8988T (cell line): ENCODE results near the gene MRPL33.

ENCODE experiments used
- DNase-seq: peaks from one replicate; pipeline ENCODE4 v3.0.0; 2011

The MRPL33 gene

GRCh38 chr2:27779417-27780055 lies 8.0 kb downstream of the MRPL33 start:
- no peak for DNase-seq

GRCh38 chr2:27781496-27781895 lies 10.0 kb downstream of the MRPL33 start:
- DNase-seq: no peak

- no peak for DNase-seq
These were observed 11.2 kb downstream of the MRPL33 start for GRCh38 chr2:27782701-27783100.

- DNase-seq: no peak
These were observed 19.3 kb downstream of the MRPL33 start for GRCh38 chr2:27790796-27791195.

GRCh38 chr2:27792759-27793158 lies 21.2 kb downstream of the MRPL33 start:
- no peak for DNase-seq

GRCh38 chr2:27795093-27795834 lies 23.7 kb downstream of the MRPL33 start:
- no peak for DNase-seq

- DNase-seq: no peak
These were observed 24.4 kb downstream of the MRPL33 start for GRCh38 chr2:27795868-27796277.

GRCh38 chr2:27796791-27797765 lies 25.6 kb downstream of the MRPL33 start:
- no peak for DNase-seq

- no peak for DNase-seq
These were observed 26.3 kb downstream of the MRPL33 start for GRCh38 chr2:27797841-27798240.

- DNase-seq: no peak
These were observed 27.0 kb downstream of the MRPL33 start for GRCh38 chr2:27798486-27798885.

GRCh38 chr2:27798948-27799645 lies 27.6 kb downstream of the MRPL33 start:
- DNase-seq: peak; percentile 51

- DNase-seq: no peak
These were observed 28.1 kb downstream of the MRPL33 start for GRCh38 chr2:27799646-27800010.

- no peak for DNase-seq
These were observed 29.3 kb downstream of the MRPL33 start for GRCh38 chr2:27800856-27801255.

- no peak for DNase-seq
These were observed 31.0 kb downstream of the MRPL33 start for GRCh38 chr2:27802547-27802946.

GRCh38 chr2:27803046-27803445 lies 31.5 kb downstream of the MRPL33 start:
- DNase-seq: no peak

- no peak for DNase-seq
These were observed 32.6 kb downstream of the MRPL33 start for GRCh38 chr2:27804146-27804545.

- DNase-seq: no peak
These were observed 33.7 kb downstream of the MRPL33 start for GRCh38 chr2:27805180-27805579.

- no peak for DNase-seq
These were observed 35.0 kb downstream of the MRPL33 start for GRCh38 chr2:27806311-27807059.

GRCh38 chr2:27807476-27807875 lies 36.0 kb downstream of the MRPL33 start:
- no peak for DNase-seq

- no peak for DNase-seq
These were observed 36.9 kb downstream of the MRPL33 start for GRCh38 chr2:27808418-27808817.

- DNase-seq: no peak
These were observed 37.5 kb downstream of the MRPL33 start for GRCh38 chr2:27808984-27809383.

GRCh38 chr2:27809761-27810241 lies 38.3 kb downstream of the MRPL33 start:
- DNase-seq: no peak
